Measurements from ENCODE around the gene JKAMP.
A peak's percentile ranks its signal among the peaks of the same experiment; 100 is the strongest.
"Not testable (repeated sequence)": the region's sequence is repeated elsewhere in the genome, so short reads cannot be mapped to it uniquely, and the experiment has no call there.

The JKAMP gene, protein sequence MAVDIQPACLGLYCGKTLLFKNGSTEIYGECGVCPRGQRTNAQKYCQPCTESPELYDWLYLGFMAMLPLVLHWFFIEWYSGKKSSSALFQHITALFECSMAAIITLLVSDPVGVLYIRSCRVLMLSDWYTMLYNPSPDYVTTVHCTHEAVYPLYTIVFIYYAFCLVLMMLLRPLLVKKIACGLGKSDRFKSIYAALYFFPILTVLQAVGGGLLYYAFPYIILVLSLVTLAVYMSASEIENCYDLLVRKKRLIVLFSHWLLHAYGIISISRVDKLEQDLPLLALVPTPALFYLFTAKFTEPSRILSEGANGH

DNA sequence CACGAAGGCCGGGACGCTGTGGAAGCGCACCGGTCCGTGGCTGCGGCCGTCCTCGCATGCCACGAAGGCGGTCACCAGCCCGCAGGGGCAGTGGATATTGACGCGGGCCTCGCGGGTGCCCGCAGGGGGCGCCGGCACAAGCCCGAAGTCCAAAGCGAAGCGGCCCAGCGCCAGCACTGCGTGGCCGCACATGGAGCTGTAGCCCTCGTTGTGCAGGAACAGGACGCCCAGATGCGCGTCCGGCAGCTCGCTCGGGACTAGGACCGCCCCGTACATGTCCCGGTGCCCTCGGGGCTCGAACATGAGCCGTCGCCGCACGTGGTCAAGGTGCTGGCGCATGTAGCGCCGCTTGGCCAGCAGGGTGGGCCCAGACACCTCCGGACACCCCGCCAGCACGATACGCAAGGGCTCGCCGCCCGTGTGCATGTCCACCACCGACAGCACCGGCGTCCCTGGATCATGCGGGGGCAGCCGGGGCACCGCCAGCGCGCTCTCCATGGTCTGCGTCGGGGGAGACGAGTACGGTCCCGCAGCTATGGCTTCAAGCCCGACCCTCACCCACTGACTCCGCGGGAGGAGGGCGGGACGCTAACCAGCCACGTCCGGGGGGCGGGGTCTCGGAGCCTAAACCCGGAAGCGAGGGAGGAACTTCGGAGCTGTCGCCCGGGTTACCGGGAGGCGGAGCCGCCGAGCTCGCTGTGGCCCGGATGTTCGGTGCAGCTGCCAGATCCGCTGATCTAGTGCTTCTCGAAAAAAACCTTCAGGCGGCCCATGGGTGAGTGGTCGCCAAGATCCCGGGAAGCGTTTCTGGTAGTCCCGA, at the start of gene JKAMP, which contains the start of gene L3HYPDH:
TSS of gene JKAMP (plus strand) at position 699 of the 820 bp plus-strand sequence. CDS start at position 772, 73 bp downstream.
TSS of gene L3HYPDH (minus strand) at position 590 of the 820 bp plus-strand sequence. CDS start at position 498, 92 bp downstream.
- DNase-seq (ENCODE audit: low read depth), result peak; percentile 74

DNA sequence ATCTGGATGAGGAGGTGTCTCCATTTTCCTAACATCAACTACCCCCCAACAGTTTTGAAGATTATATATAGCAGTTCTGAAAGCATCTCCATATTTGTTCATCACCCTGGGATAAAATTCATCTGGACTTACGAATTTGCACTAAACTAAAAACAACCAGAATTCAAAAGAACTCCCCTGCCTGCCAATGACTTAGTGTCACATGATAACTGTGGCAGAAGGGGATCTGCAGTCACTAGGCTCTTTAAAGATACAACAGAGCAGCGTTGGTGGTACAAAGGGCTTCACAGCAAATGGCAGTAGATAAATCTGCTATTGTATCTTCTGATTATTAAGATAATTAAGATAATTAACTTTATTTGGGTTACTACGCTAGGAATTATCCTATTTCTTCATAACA, 49.2 kb upstream of the JKAMP start:
- no peak for DNase-seq (ENCODE audit: low read depth)

DNA sequence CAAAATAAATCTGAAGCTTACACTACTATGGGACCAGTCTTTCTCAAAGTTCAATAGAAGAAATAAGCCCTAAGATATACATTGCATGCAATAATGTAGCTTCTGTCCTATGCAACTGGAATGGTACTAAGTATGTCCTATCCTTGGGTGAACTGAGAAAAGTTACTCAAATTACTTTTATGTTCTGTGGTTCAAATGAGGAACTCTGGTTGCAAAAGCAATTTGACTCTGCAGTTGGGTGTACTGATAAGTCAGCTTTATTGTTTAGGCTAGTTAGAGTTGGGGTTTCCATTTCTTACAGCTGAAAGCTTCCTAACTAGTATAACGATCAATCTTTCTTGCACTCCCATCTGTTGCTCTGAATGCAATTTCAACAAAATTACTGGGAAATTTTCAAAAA, 48.3 kb upstream of the JKAMP start:
- DNase-seq (ENCODE audit: low read depth), result no peak

DNA sequence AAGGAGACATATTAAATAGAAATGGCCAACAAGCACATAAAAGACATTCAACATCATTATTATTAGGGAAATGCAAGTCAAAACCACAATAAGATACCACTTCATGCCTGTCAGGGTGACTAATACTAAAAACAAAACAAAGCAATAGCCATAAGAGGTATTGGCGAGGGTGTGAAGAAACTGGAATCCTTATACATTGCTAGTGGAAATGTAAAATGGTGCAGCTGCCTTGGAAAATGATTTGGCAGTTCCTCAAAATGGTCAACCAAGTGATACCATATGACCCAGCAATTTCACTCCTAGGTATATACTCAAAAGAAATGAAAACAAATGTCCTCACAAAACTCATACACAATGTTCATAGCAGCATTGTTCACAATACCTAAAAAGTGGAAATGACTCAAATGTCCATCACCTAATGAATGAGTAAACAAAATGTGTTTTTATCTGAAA, 46.1 kb upstream of the JKAMP start:
- peak; percentile 38 for DNase-seq (ENCODE audit: low read depth)

DNA sequence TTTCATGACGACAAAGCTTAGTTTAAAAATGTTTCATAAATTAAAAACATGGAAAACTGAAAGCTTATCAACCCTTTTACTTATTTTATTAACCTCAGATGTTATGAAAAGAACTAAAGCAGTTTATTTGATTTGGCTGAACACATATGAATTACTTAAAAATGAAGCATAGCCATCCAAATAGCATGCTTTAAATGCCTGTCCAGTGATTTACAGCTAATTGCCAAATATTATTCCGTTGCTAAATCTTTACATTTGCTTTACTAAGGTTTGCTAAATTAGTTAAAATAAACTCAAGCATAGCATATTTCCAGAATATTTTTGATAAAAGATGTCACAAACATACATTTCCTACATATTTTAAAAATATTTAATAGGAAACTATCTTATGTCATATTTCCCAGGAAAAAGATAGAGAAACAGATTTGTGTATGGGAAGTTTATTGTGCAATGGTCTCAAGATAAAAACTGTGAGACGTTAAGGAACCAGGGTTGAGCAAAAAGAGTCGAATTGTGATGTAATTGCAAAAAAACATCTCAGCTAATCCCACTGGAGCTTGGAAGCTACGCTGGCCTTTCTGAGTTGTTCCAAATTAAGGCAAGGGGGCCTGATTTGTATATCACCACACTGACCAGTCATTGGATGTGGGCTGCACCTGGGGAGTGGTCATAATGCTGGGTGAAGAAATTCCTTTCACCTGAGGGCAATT, 44.9 kb upstream of the JKAMP start:
- peak; percentile 29 for DNase-seq (ENCODE audit: low read depth)

DNA sequence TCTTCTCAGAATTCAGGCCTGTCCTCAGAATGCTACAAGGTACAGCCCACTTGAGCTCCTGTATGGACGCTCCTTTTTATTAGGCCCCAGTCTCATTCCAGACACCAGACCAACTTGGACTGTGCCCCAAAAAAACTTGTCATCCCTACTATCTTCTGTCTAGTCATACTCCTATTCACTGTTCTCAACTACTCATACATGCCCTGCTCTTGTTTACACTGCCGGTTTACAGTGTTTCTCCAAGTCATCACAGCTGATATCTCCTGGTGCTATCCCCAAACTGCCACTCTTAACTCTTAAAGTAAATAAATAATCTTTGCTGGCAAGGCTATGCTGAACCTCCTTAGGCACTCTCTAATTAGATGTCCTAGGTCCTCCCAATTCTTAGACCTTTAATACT, 35.6 kb upstream of the JKAMP start:
- DNase-seq (ENCODE audit: low read depth), result not testable (repeated sequence)

DNA sequence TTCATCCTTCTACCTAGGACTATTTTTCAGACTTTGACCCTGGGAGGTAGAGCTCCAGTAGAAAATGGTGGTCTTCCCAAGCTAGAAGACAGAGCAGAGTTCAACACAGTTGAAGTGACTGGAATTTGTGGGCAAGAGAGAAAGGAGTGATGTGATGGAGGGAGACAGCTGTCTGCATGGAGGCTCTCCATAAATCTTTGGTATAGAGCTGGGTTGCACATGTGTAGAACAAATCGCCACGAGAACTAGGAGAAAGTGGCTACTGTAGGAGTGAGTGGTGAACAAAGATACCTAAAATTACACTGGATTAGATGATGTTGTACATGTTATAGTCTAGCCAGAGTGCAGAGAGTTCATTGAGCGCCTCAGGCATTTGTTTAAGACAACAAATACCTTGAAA, 33.6 kb upstream of the JKAMP start:
- DNase-seq (ENCODE audit: low read depth), result no peak

DNA sequence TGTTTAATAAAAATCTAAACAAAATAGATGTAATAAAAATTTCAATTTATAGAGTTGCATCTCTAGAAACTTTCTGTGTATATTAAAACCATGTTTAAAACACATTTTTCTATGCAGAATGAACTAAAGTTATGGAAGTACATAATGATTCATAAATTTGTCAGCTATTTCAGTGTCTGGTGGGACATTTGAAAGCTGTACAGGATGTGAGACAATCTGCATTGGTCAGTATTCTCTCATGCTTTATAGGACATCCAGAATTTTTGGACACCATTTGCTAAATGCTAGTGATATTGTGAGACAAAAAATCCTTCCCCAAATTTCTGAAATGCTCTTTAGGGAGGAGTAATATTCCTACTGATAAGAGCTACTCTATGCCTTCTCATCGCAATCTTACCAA, 32.5 kb upstream of the JKAMP start:
- no peak for DNase-seq (ENCODE audit: low read depth)

DNA sequence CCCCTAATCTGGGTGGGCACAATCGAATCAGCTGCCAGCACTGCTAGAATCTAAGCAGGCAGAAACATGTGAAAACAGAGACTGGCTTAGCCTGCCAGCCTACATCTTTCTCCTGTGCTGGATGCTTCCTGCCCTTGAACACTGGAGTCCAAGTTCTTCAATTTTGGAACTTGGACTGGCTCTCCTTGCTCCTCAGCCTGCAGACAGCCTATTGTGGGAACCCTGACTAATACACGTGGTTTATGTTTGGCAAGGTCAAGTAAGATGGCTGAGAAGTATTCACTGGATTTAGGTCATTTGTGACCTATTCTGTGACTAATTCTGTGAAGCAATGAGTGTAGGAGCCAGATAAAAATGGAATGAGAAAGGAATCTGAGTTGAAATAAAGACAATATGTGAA, 30.2 kb upstream of the JKAMP start:
- DNase-seq (ENCODE audit: low read depth), result peak; percentile 87

DNA sequence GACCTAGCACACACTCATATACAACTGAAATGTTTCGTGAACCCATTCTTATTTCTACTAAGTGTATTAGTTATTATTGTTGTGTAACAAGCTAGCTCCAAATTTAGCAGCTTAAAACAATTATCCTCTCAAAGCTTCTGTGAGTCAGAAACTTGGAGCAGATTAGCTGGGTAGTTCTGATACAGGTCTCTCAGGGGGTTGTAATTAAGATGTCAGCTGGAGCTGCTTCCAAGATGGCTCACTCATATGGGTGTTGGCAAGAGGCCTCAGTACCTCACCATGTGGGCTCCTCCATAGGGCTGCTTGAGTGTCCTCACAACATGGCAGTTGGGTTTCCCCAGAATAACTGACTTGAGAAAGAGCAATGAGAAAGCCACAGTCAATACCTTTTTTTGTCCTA, 28.9 kb upstream of the JKAMP start:
- peak; percentile 54 for DNase-seq (ENCODE audit: low read depth)

DNA sequence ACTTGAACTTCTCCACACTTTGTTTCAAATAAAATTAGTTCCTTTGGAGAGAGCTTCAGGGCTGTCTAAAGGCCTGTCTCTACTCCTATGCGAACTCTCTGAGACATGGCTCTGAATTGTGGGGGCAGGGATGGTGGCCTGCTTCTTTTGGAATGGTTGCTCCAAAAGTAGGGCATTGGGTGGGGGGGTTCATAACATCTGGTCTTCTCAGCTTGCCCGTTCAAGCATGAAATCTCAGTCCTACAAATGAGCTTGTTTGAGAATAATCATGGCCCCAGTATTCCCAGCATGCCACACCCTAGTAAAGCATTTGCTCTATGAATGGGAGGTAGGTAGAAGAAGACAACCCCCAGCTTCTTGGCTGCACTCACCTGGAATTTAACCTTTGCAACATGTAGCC, 25.8 kb upstream of the JKAMP start:
- DNase-seq (ENCODE audit: low read depth), result no peak

DNA sequence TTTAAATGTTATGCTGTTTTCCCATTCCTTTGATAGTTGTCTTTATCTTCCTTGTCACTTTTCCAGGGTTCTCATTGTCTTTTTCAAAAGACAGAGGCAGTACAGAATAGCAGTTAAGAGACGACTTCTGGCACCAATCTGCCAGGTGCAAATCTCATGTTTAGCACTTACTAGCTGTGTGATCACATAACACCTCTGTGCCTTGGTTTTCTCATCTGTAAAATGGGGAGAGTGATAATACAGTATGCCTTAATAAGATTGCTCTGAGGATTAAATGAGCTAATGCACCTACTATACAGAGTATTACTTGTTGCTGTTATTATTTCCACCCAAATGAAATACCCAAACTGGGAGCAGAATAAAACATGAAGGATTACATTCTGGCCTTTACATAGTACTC, 23.9 kb upstream of the JKAMP start:
- no peak for DNase-seq (ENCODE audit: low read depth)

DNA sequence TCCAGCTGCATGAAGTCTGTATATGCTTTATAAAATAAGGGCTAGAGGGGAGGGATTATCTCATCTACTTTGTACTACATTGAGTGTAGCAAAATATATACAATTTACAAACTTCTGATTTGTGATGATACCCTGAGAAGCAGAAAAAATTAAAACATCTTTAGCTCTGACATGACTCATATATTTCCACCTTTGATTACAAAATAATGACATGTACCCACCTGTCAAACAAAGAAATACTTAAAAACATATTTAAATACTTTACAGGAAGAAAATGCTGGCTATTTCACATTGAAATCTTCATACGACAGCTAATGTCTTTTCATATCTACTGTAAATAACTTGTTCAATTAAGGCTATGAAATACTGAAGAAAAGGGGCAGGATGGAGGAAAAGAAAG, 22.4 kb upstream of the JKAMP start:
- DNase-seq (ENCODE audit: low read depth), result no peak

DNA sequence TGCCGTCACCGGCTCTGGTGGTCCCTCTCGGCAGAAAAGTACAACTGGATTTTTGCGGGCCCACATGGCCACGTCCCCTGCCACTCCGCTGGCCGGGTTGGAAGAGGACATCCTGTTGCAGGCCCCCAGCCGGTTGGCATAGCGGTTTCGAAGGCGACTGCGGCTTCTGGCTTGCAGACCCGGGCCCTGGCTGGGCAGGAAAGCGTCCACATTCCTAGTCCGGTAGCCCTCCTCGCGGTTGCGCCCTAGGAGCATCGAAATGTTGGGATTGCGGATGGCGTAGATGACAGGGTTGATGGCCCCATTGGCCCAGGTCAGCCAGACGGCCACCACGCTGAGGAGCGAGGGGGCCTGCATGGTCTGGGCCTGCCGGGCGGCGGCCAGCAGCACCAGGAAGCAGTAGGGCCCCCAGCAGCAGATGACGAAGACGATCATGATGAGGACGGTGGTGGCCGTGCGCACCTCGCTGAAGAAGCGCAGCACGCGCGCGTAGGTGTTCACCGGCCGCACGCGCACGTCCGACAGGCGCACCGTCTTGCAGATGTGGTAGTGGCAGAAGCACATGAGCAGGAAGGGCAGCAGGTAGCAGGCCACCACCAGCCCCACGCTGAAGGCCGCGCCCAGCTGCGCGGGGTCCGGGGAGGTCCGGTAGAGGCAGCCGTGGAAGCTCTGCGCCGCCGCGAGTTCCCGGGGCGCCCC, 20.4 kb upstream of the JKAMP start:
- DNase-seq (ENCODE audit: low read depth), result no peak

DNA sequence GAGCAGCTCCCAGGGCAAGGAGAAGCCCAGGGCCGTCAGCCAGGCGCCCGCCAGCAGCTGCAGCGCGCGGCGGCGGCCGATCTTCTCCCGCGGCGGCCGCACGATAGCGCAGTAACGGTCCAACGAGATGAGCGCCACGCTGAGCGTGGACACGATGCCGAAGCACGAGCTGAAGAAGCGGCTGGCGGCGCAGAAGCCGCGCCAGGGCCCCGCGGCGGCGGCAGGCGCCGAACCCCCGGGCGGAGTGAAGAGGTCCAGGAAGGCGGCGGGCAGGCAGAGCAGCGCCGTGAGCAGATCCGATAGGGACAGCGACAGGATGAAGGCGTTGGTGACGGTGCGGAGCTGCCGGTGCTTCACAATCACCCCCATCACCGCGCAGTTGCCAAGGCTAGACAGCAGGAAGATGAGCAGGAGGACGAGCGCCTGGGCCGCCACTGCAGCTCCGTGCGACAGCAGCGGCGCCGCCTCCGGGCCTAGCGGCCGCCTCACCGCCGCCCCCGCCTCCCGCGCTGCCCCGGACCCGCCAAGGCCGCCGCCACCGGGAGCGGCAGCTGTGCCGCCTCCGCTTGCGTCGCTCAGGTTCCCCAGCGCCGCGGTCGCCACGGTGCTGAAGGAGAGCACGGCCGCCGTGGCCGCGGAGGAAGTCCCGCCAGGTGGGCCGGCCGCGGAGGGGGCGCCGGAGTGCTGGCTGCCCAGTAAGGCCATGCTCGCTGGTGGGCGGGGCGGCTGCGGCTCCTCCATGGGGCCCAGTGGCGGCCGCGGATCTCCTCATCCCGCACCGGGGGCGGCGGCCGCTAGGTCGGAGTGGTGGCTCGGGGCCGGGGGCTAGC, 19.6 kb upstream of the JKAMP start:
- no peak for DNase-seq (ENCODE audit: low read depth)

DNA sequence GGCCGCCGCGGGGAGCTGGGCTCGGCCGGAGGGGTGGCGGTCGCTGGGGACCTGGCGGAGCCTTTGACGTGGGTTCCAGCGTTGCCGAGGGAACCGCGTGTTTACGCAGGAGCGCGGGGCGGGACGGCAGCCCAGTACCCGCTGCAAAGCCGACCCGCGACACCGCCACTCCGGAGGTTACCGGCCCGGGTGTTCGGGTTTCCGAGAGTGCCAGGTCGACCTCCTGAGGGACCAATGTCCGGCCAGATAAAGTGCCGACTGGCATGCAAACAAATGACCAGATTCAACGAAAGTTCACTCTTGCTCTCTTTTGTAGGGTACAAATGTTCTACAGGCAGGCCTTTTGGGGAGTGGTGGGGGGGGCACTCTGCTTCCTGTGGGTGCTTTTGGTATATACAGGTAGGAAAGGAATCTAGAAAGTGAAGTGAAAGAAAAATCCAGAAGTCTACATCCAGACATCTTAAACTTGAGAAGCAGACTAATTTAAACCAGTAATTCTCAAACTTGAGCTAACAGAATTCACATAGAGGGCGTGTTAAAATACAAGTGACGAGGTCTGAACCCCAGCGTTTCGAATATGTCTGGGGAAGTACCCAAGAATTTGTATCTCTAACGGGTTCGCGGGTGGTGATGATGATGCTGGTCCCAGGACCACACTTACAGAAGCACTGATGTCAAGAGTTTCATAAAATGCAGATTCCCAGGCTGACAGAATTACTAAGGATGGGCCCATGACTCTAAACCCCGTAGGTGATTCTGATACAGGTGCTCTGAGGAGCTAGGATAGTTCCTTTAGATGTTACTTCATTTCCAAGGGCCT, 18.8 kb upstream of the JKAMP start, which contains the start of gene GPR135:
TSS of gene GPR135 (minus strand) at position 65 of the 820 bp plus-strand sequence. CDS start 154 bp downstream, outside the sequence.
- DNase-seq (ENCODE audit: low read depth), result no peak

DNA sequence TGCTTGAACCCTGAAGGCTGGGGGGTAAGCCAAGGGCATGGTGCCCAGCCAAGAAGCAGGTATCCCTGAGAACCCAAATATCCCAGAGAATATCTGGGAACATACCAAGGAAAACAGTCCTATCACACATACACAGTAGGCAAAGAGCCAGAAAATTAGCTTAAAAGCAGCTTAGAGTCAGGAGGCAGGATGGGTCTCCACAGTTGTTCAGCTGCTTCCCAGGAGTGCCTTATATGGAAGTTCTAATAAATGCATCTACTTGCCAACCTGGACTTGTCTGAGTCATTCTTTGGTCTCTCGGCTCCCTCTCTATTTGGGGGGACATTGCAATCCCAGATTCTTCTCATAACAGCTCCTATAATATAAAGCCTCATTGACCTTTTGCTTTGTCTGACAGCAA, 10.1 kb upstream of the JKAMP start:
- no peak for DNase-seq (ENCODE audit: low read depth)

DNA sequence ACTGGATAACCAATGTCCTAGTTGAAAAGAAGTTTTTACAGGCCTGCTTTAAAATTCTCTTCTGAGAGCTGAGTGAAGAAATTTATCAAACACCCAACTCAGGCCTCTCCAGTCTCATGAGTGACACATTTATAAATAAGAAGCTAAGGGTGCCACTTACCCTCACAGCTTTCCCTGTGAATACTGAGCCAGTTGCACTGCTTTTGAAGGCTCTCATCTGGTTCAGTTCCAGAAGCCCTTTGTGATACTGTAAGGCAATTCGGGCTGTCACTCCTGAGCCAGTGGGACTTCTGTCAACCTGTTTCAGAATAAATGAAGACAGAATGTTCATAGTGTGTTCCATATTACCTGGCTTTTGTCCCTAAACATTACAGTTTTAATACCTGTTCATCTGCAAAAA, 8.6 kb upstream of the JKAMP start:
- DNase-seq (ENCODE audit: low read depth), result no peak

DNA sequence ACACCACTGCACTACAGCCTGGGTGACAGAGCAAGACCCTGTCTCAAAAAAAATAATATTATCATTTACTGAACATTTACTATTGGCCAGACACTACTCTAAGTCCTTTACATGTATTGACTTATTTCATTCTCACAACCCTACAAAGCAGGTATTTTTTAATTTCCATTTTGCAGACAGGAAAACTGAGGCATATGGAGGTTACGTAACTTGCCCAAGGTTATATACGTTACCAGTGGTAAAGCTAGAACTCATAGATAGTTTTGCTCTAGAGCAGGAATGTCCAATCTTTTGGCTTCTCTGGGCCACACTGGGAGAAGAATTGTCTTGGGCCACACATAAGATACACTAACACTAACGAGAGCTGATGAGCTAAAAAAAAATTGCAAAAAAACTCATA, 5.8 kb upstream of the JKAMP start:
- DNase-seq (ENCODE audit: low read depth), result no peak

DNA sequence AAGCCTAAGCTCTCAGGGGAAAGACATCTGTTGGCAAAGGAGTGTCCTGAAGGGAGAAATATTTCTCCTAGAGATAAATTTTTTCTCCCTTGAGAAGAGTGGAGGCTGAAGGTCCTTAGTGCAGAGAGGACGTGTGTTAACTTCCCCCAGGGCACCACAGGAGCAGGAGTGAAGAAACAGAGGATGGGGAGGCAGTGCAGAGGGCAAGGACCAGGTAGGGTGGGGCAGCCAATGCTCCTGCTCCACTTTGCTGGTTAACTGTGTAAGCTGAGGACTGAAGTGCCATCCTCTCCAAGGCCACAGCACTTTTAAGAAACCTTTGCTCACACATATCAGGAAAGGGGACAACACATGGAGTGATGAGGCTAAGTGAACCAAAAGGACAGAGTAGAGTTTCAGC, 4.2 kb upstream of the JKAMP start:
- DNase-seq (ENCODE audit: low read depth), result no peak

All from HS-5 (cell line).